SU-DHL-6 (cell line): Measurements from ENCODE around the gene OXCT2.

Source experiments
- EZH2phosphoT487 ChIP-seq: fragments of 200-600 bp; sonication (generic), shearing (Covaris generic); conservative IDR thresholded peaks from 2 replicates; pipeline ENCODE4 v1.6.1; 2018; ENCODE audit warnings: mild to moderate bottlenecking, antibody characterized with exemption, low read length, moderate library complexity, mixed read lengths
- TF ChIP-seq, protein P1 (sequence below): fragments of 200-600 bp; sonication (generic); IDR thresholded peaks from one replicate; pipeline ENCODE4 v1.5.1; 2017; ENCODE audit warnings: antibody characterized with exemption, mild to moderate bottlenecking, low read length, moderate library complexity; ENCODE audit not compliant: insufficient read depth, poor library complexity, severe bottlenecking

- TF ChIP-seq, protein P1, sequence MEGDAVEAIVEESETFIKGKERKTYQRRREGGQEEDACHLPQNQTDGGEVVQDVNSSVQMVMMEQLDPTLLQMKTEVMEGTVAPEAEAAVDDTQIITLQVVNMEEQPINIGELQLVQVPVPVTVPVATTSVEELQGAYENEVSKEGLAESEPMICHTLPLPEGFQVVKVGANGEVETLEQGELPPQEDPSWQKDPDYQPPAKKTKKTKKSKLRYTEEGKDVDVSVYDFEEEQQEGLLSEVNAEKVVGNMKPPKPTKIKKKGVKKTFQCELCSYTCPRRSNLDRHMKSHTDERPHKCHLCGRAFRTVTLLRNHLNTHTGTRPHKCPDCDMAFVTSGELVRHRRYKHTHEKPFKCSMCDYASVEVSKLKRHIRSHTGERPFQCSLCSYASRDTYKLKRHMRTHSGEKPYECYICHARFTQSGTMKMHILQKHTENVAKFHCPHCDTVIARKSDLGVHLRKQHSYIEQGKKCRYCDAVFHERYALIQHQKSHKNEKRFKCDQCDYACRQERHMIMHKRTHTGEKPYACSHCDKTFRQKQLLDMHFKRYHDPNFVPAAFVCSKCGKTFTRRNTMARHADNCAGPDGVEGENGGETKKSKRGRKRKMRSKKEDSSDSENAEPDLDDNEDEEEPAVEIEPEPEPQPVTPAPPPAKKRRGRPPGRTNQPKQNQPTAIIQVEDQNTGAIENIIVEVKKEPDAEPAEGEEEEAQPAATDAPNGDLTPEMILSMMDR = no peak
- no peak for TF ChIP-seq EZH2phosphoT487
Measured at GRCh38 chr1:39754906-39755504, 16.1 kb downstream of the OXCT2 start.
